Transverse colon (tissue), 4 donors: ENCODE data around the gene BOC. TPM values are rescaled to one million over a fixed set of nuclear protein-coding genes. Genes with fewer than 3 reads are reported as not detected.

Experiments used
- DNase-seq: peaks from one replicate; pipeline ENCODE4 v3.0.0-alpha.2; 2019
- H3K27ac ChIP-seq, 4 donors: fragments of 200-600 bp; sonication (generic); 2 replicates each; pipeline ENCODE4 v1.5.1; 2016 to 2018; ENCODE audit warnings: inconsistent platforms in 4 of 4
- H3K27me3 ChIP-seq: fragments of 200-600 bp; sonication (generic); 2 replicates; pipeline ENCODE4 v1.5.1; 2017; ENCODE audit warnings: inconsistent platforms
- H3K36me3 ChIP-seq, 4 donors: fragments of 200-600 bp; sonication (generic); 2 replicates each; pipeline ENCODE4 v1.5.1; 2017 to 2019; ENCODE audit warnings: inconsistent platforms in 4 of 4
- H3K4me1 ChIP-seq, 4 donors: fragments of 200-600 bp; sonication (generic); 2 replicates each; pipeline ENCODE4 v1.5.1; 2017 to 2020; ENCODE audit warnings: inconsistent platforms in 4 of 4
- H3K4me3 ChIP-seq, 4 donors: fragments of 200-600 bp; sonication (generic); 1 replicate in 1 of 4; 2 replicates in 3 of 4; pipeline versions ENCODE4 v1.5.1 to v1.6.1; 2017 to 2019; ENCODE audit warnings: inconsistent platforms in 4 of 4
- H3K9me3 ChIP-seq, 2 donors: fragments of 200-600 bp; sonication (generic); 2 replicates each; pipeline ENCODE4 v1.5.1; 2017 to 2019; ENCODE audit warnings: inconsistent platforms in 2 of 2
- EP300 ChIP-seq: sonication (generic); formaldehyde crosslinking; IDR thresholded peaks from one replicate; pipeline ENCODE4 v1.6.1; 2017; ENCODE audit warnings: antibody characterized with exemption, low read depth
- POLR2A ChIP-seq: fragments of 450-650 bp; IDR thresholded peaks from one replicate; pipeline ENCODE4 v1.6.1; 2016; ENCODE audit warnings: antibody characterized with exemption, mild to moderate bottlenecking, moderate library complexity
- POLR2AphosphoS5 ChIP-seq, 3 donors: sonication (generic); formaldehyde crosslinking; IDR thresholded peaks; one replicate each; pipeline ENCODE4 v1.6.1; 2016; ENCODE audit warnings: antibody characterized with exemption in 3 of 3
- WGBS, 2 donors: methylation state at CpG; one replicate each; pipeline ENCODE4 v1.1.5; 2018; ENCODE audit warnings: low coverage in 1 of 2; 5-methylcytosine and 5-hydroxymethylcytosine counted together
- in situ Hi-C, 4 donors: fragments of 200-750 bp; cut with MboI; loops; one replicate each; pipeline versions ENCODE4 v1.15.0 to v1.15.1; 2017; ENCODE audit warnings: low sequenced_read_pairs in 3 of 4, low pct_ligation_motif_present in 1 of 4, low pct_unique_long_range_greater_than_20kb in 1 of 4
- intact Hi-C: fragments of 100-400 bp; cut with DNase I; formaldehyde crosslinking; loops from one replicate; pipeline ENCODE4 v1.15.1; 2023; ENCODE audit warnings: low total_unique reads
- total RNA-seq, 4 donors: library from RNA; depleted of rRNA; stranded (reverse); fragments of >200 nt; gene quantifications; one replicate each; pipeline ENCODE4 v1.1.0, GENCODE V29; 2016
- TF ChIP-seq, protein P1 (sequence below), 5 experiments: fragments of 200-600 bp in 3 of 5; fragments of 450-650 bp in 2 of 5; sonication (generic) in 3 of 5; IDR thresholded peaks; 1 replicate in 2 of 5; 2 replicates in 3 of 5; pipeline ENCODE4 v1.5.1; 2016 to 2017; ENCODE audit warnings: antibody characterized with exemption in 5 of 5, inconsistent platforms in 3 of 5, mild to moderate bottlenecking in 2 of 5, moderate library complexity in 1 of 5

Gene BOC
- total RNA-seq, 4 donors from 2014 or later: 15.2 to 77.4 (median 45.4) TPM

DNA sequence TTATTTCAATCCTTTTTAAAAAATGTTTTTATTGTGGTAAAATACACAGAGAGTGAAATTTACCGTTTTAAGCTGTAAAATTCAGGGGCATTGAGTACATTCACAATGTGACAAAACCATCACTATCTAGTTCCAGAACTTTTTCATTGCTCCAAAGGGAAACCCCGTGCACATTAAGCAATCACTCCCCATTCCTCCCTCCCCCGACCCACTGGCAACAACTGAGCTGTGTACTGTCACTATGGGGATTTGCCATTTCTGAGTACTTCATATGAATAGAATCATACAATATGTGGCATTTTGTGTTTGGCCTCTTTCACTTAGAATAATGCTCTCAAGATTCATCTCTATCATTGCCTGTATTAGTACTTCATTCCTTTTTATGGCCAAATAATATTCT is 45.5 kb upstream of the BOC start:
- TF ChIP-seq POLR2AphosphoS5 (IDR thresholded peaks at IDR 0.05) (no peak), EP300 (no peak), POLR2A (no peak)
- TF ChIP-seq, protein P1, sequence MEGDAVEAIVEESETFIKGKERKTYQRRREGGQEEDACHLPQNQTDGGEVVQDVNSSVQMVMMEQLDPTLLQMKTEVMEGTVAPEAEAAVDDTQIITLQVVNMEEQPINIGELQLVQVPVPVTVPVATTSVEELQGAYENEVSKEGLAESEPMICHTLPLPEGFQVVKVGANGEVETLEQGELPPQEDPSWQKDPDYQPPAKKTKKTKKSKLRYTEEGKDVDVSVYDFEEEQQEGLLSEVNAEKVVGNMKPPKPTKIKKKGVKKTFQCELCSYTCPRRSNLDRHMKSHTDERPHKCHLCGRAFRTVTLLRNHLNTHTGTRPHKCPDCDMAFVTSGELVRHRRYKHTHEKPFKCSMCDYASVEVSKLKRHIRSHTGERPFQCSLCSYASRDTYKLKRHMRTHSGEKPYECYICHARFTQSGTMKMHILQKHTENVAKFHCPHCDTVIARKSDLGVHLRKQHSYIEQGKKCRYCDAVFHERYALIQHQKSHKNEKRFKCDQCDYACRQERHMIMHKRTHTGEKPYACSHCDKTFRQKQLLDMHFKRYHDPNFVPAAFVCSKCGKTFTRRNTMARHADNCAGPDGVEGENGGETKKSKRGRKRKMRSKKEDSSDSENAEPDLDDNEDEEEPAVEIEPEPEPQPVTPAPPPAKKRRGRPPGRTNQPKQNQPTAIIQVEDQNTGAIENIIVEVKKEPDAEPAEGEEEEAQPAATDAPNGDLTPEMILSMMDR (IDR thresholded peaks at IDR 0.05): no peak
- in situ Hi-C loops: no loop called here

DNA sequence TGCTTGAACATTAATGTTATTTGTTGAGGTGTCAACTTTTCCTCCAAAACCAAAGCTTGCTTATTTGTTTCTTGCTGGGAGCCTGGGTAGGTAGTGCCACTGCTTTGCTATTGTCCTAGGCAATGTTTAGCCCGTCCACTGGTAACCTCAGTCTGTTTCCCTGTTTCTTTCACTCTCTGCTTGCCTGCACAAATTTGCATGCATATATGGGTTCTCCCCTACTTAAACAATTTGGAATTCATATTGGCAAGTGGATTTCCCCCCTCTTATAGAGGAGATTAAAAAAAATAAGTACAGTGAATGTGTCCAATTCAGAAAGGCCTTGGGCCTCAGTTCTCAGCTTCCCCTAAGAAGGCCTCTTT is 45.0 kb upstream of the BOC start:
- H3K27ac ChIP-seq: peak overlapping the region; percentile 62 to 85 (median 73)
- H3K27me3 ChIP-seq: no peaks in the 10 kb centered on the region
- no peaks in the 10 kb centered on the region for H3K36me3 ChIP-seq
- H3K9me3 ChIP-seq: no peaks in the 10 kb centered on the region
- intact Hi-C loops (no loop called here), in situ Hi-C loops (no loop called here)
- no peak for DNase-seq
- TF ChIP-seq EP300: no peak
- TF ChIP-seq POLR2AphosphoS5 (IDR thresholded peaks at IDR 0.05): no peak
- TF ChIP-seq, protein P1 (IDR thresholded peaks at IDR 0.05): no peak
- H3K4me3 ChIP-seq: no peak overlapping the region
- peaks cover 9 to 26% (median 11%) of the 10 kb centered on the region in 4 donors for H3K4me1 ChIP-seq
- 55 to 57% methylated on average over 1 of the region's 1 CpG for WGBS, 2 donors

More for the DNA sequence above, 45.5 kb upstream of the BOC start:
- no peaks in the 10 kb centered on the region for H3K36me3 ChIP-seq
- no peak for DNase-seq
- intact Hi-C loops: no loop called here
- peak overlapping the region in 3 of 4 donors; percentile 72 to 85 (median 74) for H3K27ac ChIP-seq
- no peaks in the 10 kb centered on the region for H3K9me3 ChIP-seq
- 56 to 62% methylated on average over 3 of the region's 3 CpGs for WGBS, 2 donors
- H3K4me1 ChIP-seq: peaks cover 9 to 26% (median 11%) of the 10 kb centered on the region in 4 donors
- H3K27me3 ChIP-seq: no peaks in the 10 kb centered on the region
- H3K4me3 ChIP-seq: no peak overlapping the region

DNA sequence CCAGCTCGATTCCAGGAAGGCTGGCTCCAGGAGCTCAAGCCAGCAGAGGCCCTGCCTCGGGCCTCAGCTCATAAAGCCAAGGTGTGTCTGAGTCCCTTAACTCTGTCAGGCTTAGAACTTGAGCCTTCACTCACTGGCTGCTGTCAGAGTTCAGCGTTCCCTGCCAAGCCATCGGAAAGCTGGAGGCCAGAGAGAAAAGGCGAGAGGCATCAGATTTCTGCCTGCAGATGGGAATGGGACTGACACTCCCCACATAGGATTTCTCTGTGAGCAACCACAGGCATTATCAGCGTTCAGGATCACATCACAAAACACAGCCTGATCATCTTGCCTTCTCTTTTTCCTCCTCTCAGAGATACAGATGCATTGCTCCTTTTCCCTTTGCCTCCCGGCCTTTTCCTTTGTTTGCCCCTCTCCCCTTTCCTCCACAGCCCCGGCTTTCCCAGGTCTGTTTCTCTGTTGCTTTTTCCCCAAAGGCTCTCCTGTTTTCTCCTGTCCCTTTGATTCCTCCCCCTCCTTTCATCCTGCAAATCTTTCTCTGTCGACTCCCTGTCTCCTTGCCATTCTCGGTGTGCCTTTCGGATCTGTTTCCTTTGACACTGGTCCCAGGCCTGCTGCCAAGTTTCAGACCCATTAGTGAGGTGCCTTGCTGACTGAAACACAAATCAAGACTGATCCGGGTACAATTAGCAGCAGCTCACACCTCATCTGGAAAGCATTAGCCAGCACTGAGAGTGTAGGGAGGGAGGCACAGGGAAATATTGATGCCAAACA is 44.5 kb upstream of the BOC start:
- Histone ChIP-seq H3K27me3 (no peaks in the 10 kb centered on the region), H3K4me1 (peaks cover 9 to 26% (median 11%) of the 10 kb centered on the region in 4 donors), H3K4me3 (no peak overlapping the region), H3K27ac (peak overlapping the region; percentile 62 to 85 (median 73)), H3K36me3 (no peaks in the 10 kb centered on the region), H3K9me3 (no peaks in the 10 kb centered on the region)
- peak; percentile 43 for DNase-seq
- no peak for TF ChIP-seq POLR2AphosphoS5 (IDR thresholded peaks at IDR 0.05)
- no peak for TF ChIP-seq POLR2A
- no peak for TF ChIP-seq EP300
- TF ChIP-seq, protein P1 (IDR thresholded peaks at IDR 0.05): no peak
- WGBS, 2 donors: 29 to 39% methylated on average over 7 to 12 of the region's 12 CpGs
- intact Hi-C loops: no loop called here
- in situ Hi-C loops: no loop called here

DNA sequence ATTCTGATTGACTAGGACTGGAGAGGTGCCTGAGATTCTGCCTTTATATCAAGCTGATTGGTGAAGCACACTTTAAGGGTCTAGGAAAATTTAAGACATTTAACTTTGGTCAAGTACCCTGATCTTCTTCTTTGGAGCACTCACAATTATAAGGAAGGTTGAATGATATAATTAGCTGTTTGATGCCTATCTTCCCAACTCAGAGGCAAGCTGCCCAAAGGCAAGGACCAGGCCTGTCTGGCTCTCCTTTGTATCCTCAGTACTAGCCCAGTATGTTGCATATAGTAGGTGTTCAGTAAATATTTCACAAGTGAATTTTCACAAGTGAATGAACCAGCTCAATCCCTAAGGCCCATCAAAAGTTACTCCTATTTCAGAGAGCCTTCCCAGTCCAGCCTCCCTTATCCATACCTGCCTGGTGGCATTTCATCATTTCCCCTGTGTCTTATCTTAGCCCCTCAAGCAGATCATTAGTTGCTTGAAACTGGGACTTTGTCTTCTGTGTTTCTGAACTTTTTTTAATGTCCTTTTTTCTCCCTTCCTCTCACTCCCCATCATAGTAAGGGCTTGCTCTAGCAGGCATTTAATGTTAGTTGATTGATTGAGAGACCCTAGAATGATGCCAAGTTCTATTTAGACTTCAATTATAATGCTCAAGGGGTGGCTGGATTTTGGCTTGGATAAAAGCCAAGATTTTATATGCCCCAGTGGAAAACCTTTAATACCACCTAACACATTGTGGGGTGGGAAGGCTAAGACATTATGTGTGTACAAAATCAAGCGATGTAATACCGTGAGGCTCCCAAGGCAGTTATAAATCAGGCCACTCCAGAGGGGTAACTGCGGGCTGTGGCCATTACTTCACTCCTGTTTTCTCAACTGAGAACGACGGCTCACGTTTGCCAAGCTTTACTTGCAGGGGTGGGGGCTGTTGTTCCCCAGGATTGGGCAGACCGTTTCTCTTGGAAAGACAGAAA is 43.2 kb upstream of the BOC start:
- intact Hi-C loops (no loop called here), in situ Hi-C loops (no loop called here)
- Histone ChIP-seq H3K4me1 (peaks cover 9 to 26% (median 11%) of the 10 kb centered on the region in 4 donors), H3K36me3 (no peaks in the 10 kb centered on the region), H3K4me3 (no peak overlapping the region), H3K27me3 (no peaks in the 10 kb centered on the region), H3K27ac (peak overlapping the region; percentile 62 to 85 (median 73)), H3K9me3 (no peaks in the 10 kb centered on the region)
- DNase-seq: no peak
- whole genome bisulfite sequencing, 2 donors: 62 to 67% methylated on average over 3 to 7 of the region's 7 CpGs
- TF ChIP-seq POLR2A (no peak), EP300 (no peak), POLR2AphosphoS5 (IDR thresholded peaks at IDR 0.05) (no peak)
- TF ChIP-seq, protein P1 (IDR thresholded peaks at IDR 0.05): no peak
